GM12891 (cell line): ENCODE measurements around the gene COLEC12.

Source experiments
- POLR2A ChIP-seq: IDR thresholded peaks from 2 replicates; pipeline ENCODE4 v1.6.1; 2011; ENCODE audit warnings: low read depth, low read length, control low read depth
- POLR2AphosphoS5 ChIP-seq: IDR thresholded peaks from 2 replicates; pipeline ENCODE4 v1.6.1; 2011; ENCODE audit warnings: low read depth, low read length, control low read depth
- TAF1 ChIP-seq: IDR thresholded peaks from 2 replicates; pipeline ENCODE4 v1.6.1; 2011; ENCODE audit warnings: low read depth, low read length, control low read depth

DNA sequence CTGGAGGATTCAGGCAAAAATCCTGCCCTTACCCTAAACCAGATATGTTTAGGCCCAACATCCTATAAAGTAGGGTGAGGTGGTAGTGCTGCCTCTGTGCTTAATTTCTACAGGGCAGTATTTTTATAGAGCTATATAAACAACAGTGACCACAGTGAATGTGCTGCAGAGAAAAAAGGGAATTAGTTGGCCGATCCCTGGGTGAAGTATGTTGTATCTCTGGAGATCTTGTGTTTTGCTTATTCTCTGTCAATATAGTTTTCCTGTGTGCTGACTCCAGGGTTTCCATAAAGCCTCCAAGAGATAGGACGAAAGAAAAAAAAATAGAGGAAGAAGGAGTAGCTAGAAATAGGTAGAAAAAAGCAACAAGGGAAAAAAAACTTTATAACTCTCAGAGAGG, 143.7 kb downstream of the COLEC12 start:
- TF ChIP-seq POLR2A: no peak
- TF ChIP-seq POLR2AphosphoS5: no peak
- TF ChIP-seq TAF1: no peak
